OCI-LY7 (cell line): Measurements from ENCODE around the gene HAUS1. TPM values are rescaled to one million over a fixed set of nuclear protein-coding genes. Genes with fewer than 3 reads are reported as not detected.

Experiments used
- BruUV-seq: library from RNA; stranded (reverse); fragments of 400-500 nt; replicated peaks from 2 replicates; lab custom pipeline; 2021; lab: Mats Ljungman, UMichigan
- CTCF ChIA-PET: fragments of 300-600 bp; sonication (Branson Sonifier 250); formaldehyde crosslinking; loops from one replicate; lab custom pipeline; 2022; ENCODE audit warnings: antibody characterized with exemption; ENCODE audit not compliant: unreplicated experiment; lab: Charles Lee
- POLR2A ChIA-PET: fragments of 300-600 bp; sonication (Branson Sonifier 250); formaldehyde crosslinking; loops from one replicate; lab custom pipeline; 2022; ENCODE audit warnings: antibody characterized with exemption; lab: Charles Lee
- DNase-seq: peaks from one replicate; pipeline ENCODE4 v3.0.0-alpha.2; 2015; ENCODE audit warnings: low spot score
- H2AFZ ChIP-seq: fragments of 200-600 bp; sonication (generic), shearing (Covaris generic); 2 replicates; pipeline ENCODE4 v1.6.1; 2014; ENCODE audit warnings: mild to moderate bottlenecking, antibody characterized with exemption, low read length, moderate library complexity
- H3K27ac ChIP-seq: fragments of 200-600 bp; sonication (generic); 2 replicates; pipeline ENCODE4 v1.5.1; 2014; ENCODE audit warnings: mixed run types, low read depth, mild to moderate bottlenecking, moderate library complexity, low read length, inconsistent platforms; ENCODE audit not compliant: poor library complexity, severe bottlenecking
- H3K36me3 ChIP-seq: fragments of 200-600 bp; sonication (generic); 2 replicates; pipeline ENCODE4 v1.6.1; 2014; ENCODE audit warnings: mild to moderate bottlenecking, antibody characterized with exemption, low read length, moderate library complexity, mixed read lengths; ENCODE audit not compliant: insufficient read depth
- H3K4me1 ChIP-seq: fragments of 200-600 bp; sonication (generic); 2 replicates; pipeline ENCODE4 v1.5.1; 2014; ENCODE audit warnings: mild to moderate bottlenecking, low read length; ENCODE audit not compliant: insufficient read depth, poor library complexity, severe bottlenecking
- H3K4me2 ChIP-seq: fragments of 200-600 bp; sonication (generic); 2 replicates; pipeline ENCODE4 v1.6.1; 2014; ENCODE audit warnings: mild to moderate bottlenecking, low read length
- H3K4me3 ChIP-seq: fragments of 200-600 bp; sonication (generic); 2 replicates; pipeline ENCODE4 v1.5.1; 2014; ENCODE audit warnings: mild to moderate bottlenecking, low read depth, low read length; ENCODE audit not compliant: poor library complexity, severe bottlenecking
- H3K79me2 ChIP-seq: fragments of 200-600 bp; sonication (generic); 2 replicates; pipeline ENCODE4 v1.6.1; 2016; ENCODE audit warnings: low read depth, mild to moderate bottlenecking, low read length, moderate library complexity, mixed read lengths; ENCODE audit not compliant: insufficient read depth
- H3K9me2 ChIP-seq: fragments of 200-600 bp; sonication (generic); 2 replicates; pipeline ENCODE4 v1.6.1; 2016; ENCODE audit warnings: mild to moderate bottlenecking, low read length, mixed read lengths; ENCODE audit not compliant: insufficient read depth
- H3K9me3 ChIP-seq: fragments of 200-600 bp; sonication (generic); 2 replicates; pipeline ENCODE4 v1.6.1; 2014; ENCODE audit warnings: mild to moderate bottlenecking, mixed run types, low read length, mixed read lengths
- H4K20me1 ChIP-seq: fragments of 200-600 bp; sonication (generic); 2 replicates; pipeline ENCODE4 v1.6.1; 2014; ENCODE audit warnings: mild to moderate bottlenecking, antibody characterized with exemption, low read length, moderate library complexity, mixed read lengths; ENCODE audit not compliant: insufficient read depth
- CTCF ChIP-seq: fragments of 200-600 bp; sonication (generic); conservative IDR thresholded peaks from 2 replicates; pipeline ENCODE4 v1.5.1; 2014; ENCODE audit warnings: mild to moderate bottlenecking, antibody characterized with exemption, low read length, moderate library complexity, mixed read lengths
- EZH2phosphoT487 ChIP-seq: fragments of 200-600 bp; sonication (generic); IDR thresholded peaks from 2 replicates; pipeline ENCODE4 v1.6.1; 2018; ENCODE audit warnings: low read depth, borderline replicate concordance, mild to moderate bottlenecking, mixed run types, antibody characterized with exemption, low read length, moderate library complexity, mixed read lengths
- intact Hi-C: fragments of 100-400 bp; cut with micrococcal nuclease; formaldehyde crosslinking; loops from one replicate; pipeline ENCODE4 v1.10.0; 2022; ENCODE audit not compliant: unreplicated experiment
- total RNA-seq, 2 experiments: library from RNA; depleted of rRNA in 1 of 2; stranded (reverse); fragments of >200 nt in 1 of 2; shearing (Covaris generic) in 1 of 2; gene quantifications; 2 replicates each; pipeline ENCODE4 v1.2.3, GENCODE V29; 2014 to 2022

The HAUS1 gene
- total RNA-seq, 2 experiments from 2014 or later: 24.8 to 38.4 TPM

DNA sequence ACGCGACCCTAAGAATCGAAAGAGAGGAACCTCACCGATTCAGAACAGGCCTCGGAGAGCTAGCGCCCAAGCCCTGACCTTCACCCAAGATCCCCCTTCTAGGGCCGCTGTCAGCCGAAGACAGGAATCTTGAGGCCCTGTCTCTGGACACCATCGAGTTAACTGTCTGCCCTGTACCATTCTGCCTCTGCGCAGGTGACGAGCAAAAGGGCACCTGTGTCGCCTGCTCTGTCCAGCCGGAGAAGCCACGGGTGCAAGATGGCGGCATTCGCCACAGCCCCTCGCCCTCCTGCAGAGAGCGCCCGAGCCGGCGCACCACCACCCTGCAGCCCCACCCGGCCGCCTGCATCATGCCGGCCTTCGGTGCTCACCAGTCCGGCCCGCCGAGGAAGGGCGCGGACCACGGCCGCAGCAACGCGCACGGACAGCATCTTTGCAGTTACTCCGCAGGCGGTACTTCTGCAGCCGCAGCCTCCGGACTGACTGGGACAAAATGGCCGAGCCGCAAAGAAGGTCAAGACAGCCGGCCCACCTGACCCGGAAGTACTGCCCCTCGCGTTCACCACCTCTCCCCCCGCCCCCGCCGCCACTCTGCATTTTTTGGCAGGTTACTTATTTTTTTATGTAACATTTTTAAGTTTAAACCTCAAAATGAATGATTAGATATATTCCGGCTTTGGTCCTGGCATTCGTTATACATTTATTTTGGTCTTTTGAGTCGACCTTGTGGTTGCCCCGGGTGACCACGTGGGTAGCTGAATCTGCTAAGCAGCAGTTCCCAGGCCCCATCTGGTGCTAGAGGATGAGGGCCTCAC is 6.2 kb upstream of the HAUS1 start, which contains the start of gene ATP5F1A:
ATP5F1A (minus strand) TSS at position 496 of the 815 bp plus-strand sequence; CDS start at position 431, 65 bp downstream.
- ChIA-PET CTCF (no interaction called here), POLR2A (interaction anchor here (1.7 kb wide), 1 partner anchor 9 kb away, joined by 11 read pairs; no protein-coding TSS in a partner anchor)
- H3K4me2 ChIP-seq: peak within 1 kb of the TSS; percentile 94
- intact Hi-C loops: no loop called here
- peaks cover 16% of the 10 kb centered on the region for H3K4me1 ChIP-seq
- peak within 1 kb of the TSS; percentile 99 for H2AFZ ChIP-seq
- TF ChIP-seq CTCF (no peak), EZH2phosphoT487 (no peak)
- no peaks in the 10 kb centered on the region for H3K9me3 ChIP-seq
- H3K9me2 ChIP-seq: no peaks in the 10 kb centered on the region
- peak; percentile 82 for DNase-seq
- 0 out of 2 replicates have a peak, but pooled peaks cover 11% of the 10 kb centered on the region for H4K20me1 ChIP-seq
- peaks cover 50% of the 10 kb centered on the region for H3K79me2 ChIP-seq
- H3K27ac ChIP-seq: peak within 1 kb of the TSS; percentile 75
- H3K4me3 ChIP-seq: peak within 1 kb of the TSS; percentile 96
- no TSS peak for BruUV-seq
- H3K36me3 ChIP-seq: peaks cover 36% of the 10 kb centered on the region

DNA sequence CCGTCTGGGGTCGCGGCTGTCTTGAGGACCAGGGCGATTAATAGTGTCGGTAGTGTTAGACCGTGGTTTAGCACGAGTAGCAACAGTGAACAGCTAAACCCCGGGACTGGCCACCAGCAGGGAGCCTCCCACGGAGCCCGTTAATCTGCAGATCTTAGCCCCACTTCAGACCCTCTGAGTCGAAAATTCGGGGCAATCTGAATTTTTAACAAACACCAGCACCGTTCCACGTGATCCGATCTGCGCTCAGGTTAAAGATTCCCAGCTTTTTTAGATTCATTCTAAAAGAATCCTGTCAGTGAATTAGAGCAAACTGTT is 5.6 kb upstream of the HAUS1 start:
- Histone ChIP-seq H3K4me3 (peak overlapping the region; percentile 96), H3K4me1 (peaks cover 16% of the 10 kb centered on the region), H3K4me2 (peak overlapping the region; percentile 94), H2AFZ (peak overlapping the region; percentile 99), H3K36me3 (peaks cover 30% of the 10 kb centered on the region), H3K9me2 (no peaks in the 10 kb centered on the region), H3K79me2 (peaks cover 44% of the 10 kb centered on the region), H3K9me3 (no peaks in the 10 kb centered on the region), H3K27ac (peak overlapping the region; percentile 75), H4K20me1 (0 out of 2 replicates have a peak, but pooled peaks cover 11% of the 10 kb centered on the region)
- no peak for DNase-seq
- intact Hi-C loops: no loop called here
- POLR2A ChIA-PET: no interaction called here
- BruUV-seq: TSS peak; percentile 93
- CTCF ChIA-PET: no interaction called here
- TF ChIP-seq EZH2phosphoT487: no peak
- no peak for TF ChIP-seq CTCF

- Histone ChIP-seq H2AFZ (no peak overlapping the region), H3K4me2 (no peak overlapping the region), H3K36me3 (peaks cover 21% of the 10 kb centered on the region), H3K4me3 (no peak overlapping the region), H3K9me3 (no peaks in the 10 kb centered on the region), H3K27ac (no peak overlapping the region), H3K4me1 (peaks cover 16% of the 10 kb centered on the region), H3K9me2 (no peaks in the 10 kb centered on the region), H4K20me1 (0 out of 2 replicates have a peak, but pooled peaks cover 11% of the 10 kb centered on the region), H3K79me2 (peaks cover 36% of the 10 kb centered on the region)
- TF ChIP-seq CTCF (no peak), EZH2phosphoT487 (no peak)
- POLR2A ChIA-PET: no interaction called here
- intact Hi-C loops: no loop called here
- CTCF ChIA-PET: no interaction called here
- DNase-seq: no peak
- no TSS peak for BruUV-seq
These were observed 4.7 kb upstream of the HAUS1 start for GRCh38 chr18:46099463-46099862.
